GM18867 (cell line): ENCODE data around the gene LCMT1.
"Not testable (repeated sequence)": the region's sequence is repeated elsewhere in the genome, so short reads cannot be mapped to it uniquely, and the experiment has no call there.

Experiments used
- ATAC-seq: cut with Tn5 transposase; IDR thresholded peaks from one replicate; pipeline ENCODE4 v1.9.1; 2021; ENCODE audit warnings: mild to moderate bottlenecking, moderate library complexity; ENCODE audit not compliant: unreplicated experiment

The LCMT1 gene

DNA sequence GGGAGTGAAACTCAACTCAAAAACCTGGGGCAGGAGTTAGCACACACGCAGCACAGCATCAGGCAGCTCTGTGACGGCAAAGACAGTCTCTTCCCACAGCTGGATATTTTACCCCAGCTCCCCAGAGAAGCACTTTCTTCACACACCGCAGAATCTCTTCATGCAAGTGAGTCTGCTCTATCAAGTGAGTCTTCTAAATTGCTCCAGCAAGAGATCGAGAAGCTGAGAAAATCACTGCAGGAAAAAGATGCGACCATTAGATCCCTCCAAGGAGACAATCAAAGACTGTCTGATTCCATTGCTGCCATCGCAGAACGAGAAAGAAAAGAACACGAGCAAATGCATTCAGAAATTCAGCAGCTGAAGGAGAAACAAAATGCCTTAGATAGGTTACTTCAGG is 16.9 kb upstream of the LCMT1 start:
- no peak for ATAC-seq

DNA sequence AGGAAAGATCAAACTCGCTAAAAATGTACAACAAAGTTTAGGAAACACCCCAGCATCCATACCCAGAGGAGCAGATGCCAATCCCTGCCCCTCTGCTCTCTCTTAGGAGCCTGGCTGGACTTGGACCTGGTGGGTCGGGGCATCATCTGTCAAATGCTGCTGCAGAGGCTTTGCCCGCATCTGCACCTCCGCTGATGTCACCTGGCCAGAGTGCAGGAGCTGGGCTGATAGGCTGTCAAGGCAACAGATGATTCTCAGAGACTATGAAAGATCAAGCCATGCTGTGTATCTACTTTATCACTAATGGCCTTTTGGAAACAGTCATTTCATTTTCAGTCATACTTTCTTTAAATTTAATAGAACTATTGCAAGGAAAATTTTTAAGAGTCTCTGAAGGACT is 15.9 kb upstream of the LCMT1 start:
- ATAC-seq = no peak

DNA sequence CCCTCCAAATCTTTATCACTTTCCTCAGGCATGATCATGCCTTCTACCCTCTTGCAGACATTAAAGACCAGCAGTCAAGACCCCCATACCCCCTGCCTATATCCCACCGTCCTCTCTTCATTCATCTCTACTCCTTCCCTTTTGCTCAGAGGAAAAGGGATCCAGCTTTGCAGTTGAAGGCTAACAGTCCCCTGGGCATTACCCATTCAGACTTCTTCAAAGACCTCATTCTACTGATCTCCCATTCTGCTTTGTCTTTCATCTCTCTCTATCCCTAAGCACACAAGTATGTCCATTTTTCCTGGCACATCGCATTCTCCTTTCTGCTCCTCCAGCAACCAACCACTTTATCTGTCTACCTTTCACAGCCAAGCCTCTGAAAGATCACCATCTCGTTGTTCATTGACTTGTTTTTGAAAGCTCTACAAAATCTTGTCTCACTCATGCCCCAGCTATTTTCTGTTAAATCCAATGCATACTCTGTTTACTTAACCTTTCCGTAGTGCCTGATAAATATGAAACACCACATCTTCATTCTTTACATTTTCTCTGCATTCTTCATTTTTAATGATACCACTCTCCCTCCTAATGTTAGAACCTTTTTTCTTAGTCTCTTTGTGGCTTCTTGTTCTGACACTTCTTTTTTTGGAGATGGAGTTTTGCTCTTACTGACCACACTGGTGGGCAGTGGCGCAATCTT is 14.1 kb upstream of the LCMT1 start:
- ATAC-seq = no peak

DNA sequence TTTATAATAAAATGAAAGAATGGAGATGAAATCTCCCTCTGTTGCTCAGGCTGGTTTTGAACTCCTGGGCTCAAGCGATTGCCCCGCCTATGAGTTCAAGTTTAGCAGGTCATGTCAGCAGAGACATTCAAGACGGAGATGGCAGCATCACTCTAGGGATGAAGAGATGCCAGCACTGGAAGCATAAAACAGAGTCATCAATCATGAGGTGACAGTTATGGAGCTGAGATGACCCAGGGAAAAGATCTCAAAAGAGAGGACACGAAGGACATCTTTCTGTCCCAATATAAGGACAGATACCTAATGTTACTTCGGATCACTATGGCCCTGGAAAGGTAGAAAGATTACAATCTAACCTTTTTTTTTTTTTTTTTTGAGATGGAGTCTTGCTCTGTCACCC is 11.0 kb upstream of the LCMT1 start:
- ATAC-seq = no peak

DNA sequence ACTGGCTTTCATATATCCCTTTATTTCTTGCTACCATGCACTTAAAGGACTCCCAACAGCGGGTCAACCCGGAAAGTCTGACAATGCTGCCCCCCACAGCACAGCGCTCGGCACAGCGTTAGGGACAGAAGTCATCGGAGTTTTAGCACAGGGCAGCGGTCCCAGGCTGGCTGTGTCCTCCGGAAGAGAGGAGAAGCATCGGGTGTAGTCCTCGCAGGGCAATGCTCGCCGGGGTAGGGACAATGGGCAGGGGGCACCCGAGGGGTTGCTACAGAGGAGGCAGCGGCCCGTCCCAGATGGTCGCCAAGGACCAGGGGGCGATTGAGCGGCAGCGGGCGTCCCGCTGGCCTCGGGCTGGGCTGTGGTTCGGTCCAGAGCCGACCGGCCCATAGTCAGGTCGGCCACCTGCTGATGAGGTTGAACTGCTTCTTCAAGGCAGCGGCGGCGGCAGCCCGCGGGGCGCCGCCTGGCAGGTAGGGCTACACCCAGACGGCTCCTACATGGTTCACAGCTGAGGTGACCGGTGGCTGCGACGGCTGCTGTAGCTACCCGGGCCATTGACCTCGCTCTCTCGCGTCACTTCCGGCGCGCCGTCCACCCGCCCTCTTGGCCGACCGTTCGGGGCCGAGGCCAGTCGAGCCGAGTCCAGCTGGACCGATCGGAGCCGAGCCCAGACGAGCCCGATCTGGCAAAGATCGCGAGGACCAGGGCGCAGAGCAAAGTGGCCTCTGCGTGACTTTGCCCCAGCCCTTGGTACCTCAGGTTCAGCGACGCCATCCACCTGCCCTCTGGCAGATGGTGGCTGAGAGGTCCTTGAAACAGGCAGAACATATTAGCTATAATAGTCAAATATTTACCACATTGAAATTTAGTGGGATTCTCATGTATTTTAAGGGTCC is 4.7 kb upstream of the LCMT1 start:
- peak; percentile 55 for ATAC-seq

DNA sequence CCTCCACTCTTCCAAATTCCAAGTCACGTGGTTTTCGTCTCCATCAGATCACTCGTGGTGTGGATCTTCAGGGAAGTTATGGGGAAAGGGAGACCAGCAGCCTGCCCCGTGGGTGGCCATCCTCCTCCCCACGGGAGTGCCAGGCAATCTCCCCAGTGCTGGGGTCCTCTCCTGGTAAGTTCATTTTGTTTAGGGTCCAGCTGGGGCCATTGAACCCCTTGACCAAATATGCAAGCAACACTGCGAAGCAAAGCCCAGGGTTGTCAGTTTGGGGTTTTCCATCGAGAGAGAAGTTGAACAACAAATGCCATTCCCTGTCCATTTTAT is 4.1 kb upstream of the LCMT1 start:
- ATAC-seq = no peak

DNA sequence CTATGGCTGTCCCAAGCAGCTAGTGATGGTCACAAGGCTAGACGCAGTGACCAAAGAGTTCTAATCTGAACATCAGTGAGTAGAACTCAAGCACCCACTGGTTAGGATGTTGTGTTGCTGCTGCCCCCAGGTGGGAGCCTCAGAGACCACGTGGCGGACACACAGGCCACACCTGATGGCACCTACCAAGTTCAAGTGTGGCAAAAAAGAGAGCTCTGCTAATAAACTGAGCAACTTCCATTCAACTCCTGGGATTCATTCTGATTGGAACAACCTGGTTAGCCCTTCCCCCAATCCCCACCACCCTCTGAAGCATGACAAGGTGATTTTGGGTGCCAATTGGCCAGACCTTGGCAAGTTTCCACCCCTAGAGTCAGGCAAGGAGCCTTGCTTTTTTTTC is 3.5 kb upstream of the LCMT1 start:
- no peak for ATAC-seq

DNA sequence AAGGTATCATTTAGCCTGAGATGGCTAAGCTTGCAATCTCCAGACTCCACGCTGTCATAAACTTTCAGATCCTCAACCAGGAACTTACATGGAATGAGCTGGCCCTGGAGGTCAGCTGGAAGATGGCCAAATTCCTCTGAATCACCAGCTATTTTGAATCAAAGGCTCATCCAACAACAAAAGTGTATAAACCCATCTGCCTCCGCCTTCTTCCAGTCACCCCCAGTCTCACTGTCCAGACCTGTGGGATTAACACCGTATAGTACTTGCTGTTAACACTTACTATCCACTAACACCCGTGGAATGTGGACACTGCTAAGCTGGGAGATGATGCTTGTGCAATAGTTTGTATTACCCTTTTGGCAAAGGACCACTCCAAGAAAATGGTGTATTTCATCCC is 1.9 kb upstream of the LCMT1 start:
- no peak for ATAC-seq

DNA sequence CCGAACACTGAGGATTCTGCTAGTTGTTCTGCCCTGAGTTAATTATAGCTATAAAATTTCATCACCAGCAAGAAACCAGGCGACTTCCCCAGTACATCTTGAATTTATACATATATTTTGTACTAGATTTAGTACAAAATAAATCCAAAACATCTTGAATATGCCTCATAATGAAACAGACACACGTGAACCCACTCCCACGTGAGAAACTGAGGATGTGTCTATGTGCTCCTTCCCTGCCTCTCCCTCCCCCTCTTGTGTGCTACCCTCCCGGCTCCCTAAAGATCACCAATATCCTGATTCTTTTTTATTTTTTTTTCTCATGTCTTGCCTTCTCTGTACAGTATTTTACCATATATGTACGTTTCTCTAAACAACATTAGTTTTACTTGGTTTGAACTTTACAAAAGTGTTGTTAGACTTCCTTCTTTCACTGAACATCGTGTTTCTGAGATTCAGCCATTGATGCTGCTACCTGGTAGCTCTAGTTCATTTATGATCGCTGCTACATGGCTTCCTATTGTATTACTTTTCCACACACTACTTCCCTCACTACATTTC is 1.1 kb upstream of the LCMT1 start:
- no peak for ATAC-seq

DNA sequence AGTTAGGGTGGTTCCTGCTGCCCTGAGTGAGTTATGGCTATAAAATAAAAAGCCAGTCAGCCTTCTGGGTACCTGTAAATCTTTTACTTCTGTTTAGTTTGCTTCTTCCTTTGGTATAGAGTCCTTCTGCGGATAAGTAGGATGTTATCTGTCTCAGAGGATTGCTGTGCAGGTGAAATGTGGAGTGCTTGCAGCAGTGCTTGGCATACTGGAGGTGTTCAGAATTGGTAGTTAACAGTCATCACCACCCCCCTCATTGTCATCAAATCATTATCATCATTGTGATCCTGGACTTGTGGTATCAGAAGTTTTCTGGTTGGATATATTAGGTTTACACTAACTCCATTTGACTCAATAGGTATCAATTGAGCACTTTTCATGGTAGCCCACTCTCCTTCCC is 2.6 kb downstream of the LCMT1 start:
- no peak for ATAC-seq

DNA sequence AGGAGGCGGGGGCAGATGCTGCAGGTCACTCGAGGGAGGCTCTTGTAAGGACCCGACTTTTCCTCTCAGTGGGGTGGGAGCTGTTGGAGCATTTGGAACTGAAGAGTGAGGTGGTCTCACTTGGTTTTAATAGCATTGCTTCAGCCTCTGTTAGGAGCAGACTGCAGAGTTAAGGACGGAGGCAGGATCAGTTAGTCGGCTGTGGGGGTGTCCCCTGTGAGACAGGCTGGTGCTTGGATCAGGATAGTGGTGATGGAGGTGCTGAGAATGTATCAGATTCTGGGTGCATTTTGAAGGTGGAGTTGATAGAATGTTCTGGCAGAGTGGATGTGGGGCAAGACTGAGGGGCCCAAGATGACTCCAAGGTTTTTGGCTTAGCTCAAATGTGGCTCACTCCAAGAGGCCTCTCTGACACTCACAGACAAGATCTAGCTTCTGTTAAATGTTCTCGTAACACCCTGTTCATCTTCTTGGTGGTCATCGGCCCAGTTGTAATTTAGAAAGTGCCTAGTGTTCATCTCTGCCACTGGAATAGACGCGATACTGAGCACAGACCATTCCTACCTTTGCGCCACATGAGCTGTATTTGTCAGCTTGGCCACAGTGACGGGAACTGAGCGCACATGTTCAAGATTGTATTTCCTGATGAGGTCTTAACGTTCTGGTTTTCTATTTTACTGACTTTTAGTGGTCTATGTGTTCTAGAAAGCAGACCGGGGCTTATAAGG is 7.5 kb downstream of the LCMT1 start:
- ATAC-seq = no peak

DNA sequence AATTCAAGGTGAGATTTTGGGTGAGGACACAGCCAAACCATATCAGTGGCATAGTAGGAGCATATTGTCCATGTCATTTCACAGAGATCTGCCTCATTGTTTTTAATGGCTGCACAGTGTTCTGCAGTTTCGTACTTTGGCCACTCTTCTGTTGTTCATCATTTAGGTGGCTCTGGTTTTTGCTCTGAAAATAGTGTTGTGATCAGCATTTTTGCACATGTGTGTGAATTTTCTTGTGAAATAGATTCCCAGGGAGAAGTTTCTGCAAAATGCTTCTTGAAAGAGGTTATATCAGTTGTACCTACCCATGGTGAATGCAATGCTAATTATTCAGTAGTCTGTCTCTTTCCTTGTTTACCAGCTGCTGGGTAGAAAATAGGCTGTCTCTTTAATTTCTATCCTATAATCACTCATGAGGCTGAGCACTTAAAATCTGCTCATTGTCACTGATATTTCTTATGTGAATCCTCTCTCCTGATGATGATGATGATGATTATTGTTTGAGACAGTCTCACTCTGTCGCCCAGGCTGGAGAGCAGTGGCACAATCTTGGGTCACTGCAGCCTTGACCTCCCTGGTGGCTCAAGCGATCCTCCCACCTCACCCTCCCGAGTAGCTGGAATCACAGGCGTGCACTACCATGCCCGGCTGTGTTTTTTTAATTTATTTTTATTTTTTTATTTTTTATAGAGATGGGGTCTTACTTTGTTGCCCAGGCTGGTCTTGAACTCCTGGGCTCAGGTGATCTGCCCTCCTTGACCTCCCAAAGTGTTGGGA is 10.5 kb downstream of the LCMT1 start:
- no peak for ATAC-seq

DNA sequence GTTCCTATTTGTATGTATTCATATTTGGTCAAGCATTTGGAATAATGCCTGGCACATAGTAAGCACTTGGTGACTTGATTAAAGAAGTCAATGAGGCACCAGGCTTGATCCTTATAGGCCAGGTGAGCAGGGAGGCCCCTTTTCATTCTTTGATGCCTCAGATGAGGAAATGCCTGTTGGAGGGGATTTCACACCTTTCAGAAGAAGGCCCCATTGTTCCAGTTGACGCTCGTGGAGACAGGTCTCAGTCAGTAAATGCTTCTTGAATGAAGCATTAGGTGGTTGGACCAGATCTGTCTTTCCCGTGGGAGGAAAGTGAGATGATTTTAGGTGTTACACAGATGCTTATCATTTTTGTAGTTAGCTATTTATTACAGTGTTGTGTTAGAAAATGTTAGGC is 13.0 kb downstream of the LCMT1 start:
- no peak for ATAC-seq

DNA sequence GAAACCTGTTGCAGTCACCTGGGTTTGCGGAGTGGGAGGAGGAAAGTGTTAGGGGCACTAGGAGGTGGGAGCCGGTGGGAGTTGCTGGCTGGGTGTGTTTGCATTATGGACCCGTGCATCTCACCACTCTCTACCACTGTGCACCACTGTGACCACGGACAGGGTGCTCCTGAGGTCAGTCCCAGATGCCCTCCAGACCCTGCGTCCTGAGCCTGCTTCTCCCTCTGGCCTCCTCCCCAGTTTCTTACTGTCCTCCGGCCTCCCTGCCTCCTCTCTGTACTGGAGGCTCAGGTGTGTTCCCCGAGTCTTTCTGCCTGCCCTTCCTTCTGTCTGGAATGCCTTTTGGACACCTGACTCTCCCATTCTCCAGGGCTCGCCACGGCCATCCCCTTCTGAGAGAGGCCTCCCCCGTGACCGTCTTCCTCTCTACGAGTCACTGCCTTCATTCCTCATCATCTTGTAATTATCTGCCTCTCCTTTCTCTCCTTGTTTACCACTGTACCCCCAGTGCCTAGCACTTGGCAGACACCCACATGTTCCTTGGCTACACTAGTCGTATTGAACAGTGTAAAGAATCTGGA is 14.6 kb downstream of the LCMT1 start:
- ATAC-seq = not testable (repeated sequence)

DNA sequence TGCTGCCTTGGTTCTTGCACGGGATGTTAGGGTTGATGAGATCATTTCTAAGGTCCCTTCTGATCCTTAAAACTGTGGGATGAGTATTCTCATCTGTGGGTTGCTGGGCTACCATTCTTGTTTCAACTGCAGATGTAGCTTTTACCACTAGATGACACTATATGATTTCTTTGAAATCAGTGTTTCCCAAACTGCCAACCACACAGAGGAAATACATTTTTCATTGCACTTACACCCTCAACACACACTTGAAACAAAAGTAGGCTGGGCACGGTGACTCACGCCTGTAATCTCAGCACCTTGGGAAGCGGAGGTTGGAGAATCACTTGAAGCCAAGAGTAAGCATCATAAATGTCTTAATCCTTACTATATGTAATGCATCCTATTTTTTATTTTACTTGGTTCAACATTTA is 15.3 kb downstream of the LCMT1 start:
- no peak for ATAC-seq

DNA sequence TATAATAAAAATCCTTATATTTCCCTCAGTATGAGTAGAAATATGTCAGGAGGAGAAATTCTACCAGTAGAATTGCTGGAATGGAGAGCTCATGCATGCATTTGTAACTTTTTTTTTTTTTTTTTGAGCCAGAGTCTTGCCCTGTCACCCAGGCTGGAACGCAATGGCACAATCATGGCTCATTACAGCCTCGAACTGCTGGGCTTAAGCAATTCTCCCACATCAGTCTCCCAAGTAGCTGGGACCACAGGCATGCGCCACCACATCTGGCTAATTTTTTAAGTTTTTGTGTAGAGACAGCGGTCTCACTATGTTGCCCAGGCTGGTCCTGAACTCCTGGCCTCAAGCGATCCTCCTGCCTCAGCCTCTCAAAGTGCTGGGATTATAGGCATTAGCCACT is 21.2 kb downstream of the LCMT1 start:
- ATAC-seq = not testable (repeated sequence)

DNA sequence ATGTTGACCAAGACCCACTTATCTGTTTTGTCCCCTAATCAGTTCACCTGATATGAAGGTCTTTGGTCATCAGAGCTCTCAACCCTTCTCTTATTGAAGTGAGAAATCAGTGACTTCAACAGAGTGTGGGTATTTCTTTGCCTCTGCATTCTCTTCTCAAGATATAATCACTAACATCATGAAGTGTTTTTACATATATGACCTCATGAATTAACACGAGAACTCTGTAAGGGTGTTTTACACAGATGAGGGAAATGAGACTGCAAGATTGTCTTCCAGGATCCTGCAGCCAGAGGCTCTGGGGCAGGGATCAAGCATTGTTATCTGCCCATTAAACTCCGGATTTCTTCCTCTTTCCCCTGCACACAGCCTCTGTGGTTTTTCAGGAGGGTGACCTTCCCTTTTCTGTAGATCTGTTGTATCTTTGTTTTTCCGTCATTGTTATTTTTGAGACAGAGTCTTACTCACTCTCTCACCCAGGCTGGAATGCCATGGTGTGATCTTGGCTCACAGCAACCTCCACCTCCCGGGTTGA is 22.7 kb downstream of the LCMT1 start:
- no peak for ATAC-seq

DNA sequence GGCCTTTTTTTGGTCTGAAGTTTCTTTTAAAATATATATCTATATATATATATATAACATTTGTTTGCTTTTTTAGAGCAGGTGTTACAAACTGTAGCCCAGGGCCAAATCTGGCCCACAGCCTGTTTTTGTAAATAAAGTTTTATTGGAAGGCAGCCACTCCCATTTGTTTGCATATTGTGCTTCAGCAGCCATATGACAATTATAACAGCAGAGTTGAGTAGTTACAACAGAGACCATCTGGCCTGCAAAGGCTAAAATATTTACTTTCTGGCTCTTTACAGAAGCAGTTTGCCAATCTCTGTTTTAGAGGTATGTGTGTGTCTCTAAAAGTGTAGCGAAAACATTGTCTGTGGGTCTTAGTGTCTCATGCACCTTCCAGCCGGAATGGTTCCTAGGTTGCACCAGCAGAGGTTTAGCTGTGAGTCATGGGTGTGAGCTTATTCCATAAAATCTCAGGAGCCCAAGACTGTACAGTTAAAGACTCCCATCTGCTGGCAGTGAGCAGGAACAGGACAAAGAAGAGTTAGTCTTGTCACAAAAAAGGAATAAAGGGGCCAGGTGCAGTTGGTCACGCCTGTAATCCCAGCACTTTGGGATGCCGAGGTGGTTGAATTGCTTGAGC is 23.8 kb downstream of the LCMT1 start:
- no peak for ATAC-seq

DNA sequence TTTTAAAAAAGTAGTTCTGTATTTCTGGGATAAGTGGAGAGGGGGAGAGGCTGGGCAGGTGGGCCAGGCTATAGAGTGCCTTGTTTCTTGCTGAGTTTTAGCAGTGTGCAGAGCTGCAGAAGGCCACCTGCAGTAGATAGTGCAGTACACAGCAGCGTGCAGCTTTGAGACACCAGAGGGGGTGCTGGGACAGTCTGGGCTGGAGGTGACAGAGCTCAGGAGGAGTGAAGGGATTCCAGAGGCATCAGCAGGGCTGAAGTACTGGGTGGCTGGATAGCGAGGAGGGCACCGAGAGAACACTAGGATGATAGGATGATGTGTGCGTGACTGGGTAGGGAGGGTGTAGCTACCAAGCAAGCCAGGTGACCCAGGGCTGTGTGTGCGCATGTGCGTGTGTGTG is 26.6 kb downstream of the LCMT1 start:
- no peak for ATAC-seq

DNA sequence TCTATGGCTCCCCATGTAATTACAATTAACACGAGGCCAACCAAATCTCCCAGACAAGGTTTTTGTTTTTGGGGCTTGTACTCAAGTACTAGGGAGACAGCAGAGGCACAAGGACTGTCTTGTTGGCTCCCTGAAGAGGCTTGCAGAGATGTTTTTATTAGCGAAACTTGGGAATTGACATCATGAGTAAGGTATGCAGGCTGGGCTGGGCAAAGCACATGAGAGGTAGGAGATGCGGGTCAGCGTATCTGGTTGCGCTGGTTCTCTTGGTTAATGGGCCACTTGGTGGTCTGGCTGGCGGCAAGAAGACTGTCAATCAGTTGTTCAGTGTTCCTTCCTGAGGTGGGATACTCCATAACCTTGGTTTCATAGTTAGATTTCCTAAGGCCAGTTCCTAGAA is 28.9 kb downstream of the LCMT1 start:
- ATAC-seq = no peak
